PC-3 (cell line): ENCODE measurements around the gene SNX9.

ENCODE experiments used
- EZH2 ChIP-seq: fragments of 300-600 bp; sonication (generic); IDR thresholded peaks from one replicate; pipeline ENCODE4 v1.6.1; 2017; ENCODE audit warnings: antibody characterized with exemption, mild to moderate bottlenecking, low read length; ENCODE audit not compliant: unreplicated experiment
- EZH2phosphoT487 ChIP-seq: fragments of 300-600 bp; sonication (generic); IDR thresholded peaks from 2 replicates; pipeline ENCODE4 v1.6.1; 2018; ENCODE audit warnings: mild to moderate bottlenecking, antibody characterized with exemption, low read length, borderline replicate concordance
- TF ChIP-seq, protein P1 (sequence below): fragments of 300-600 bp; sonication (generic); conservative IDR thresholded peaks from 2 replicates; pipeline ENCODE4 v1.5.1; 2017; ENCODE audit warnings: antibody characterized with exemption, low read depth, mild to moderate bottlenecking, low read length

DNA sequence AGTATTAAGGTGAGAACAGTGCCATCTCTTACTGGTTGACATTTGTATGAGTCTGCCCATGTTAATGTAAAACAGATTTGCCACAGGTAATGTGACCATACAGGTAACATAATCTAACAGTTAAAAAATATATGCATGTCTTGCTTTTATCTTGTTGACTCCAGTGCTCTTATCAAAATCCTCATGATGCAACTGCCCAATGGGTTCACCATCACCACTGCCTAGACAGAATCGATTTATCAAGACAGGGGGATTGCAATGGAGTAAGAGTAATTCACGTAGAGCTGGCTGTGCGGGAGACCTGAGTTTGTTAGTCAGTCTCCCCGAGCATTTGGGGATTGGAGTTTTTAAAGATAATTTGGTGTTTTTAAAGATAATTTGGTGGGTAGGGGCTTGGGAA lies 19.2 kb downstream of the SNX9 start:
- TF ChIP-seq EZH2: no peak
- TF ChIP-seq, protein P1, sequence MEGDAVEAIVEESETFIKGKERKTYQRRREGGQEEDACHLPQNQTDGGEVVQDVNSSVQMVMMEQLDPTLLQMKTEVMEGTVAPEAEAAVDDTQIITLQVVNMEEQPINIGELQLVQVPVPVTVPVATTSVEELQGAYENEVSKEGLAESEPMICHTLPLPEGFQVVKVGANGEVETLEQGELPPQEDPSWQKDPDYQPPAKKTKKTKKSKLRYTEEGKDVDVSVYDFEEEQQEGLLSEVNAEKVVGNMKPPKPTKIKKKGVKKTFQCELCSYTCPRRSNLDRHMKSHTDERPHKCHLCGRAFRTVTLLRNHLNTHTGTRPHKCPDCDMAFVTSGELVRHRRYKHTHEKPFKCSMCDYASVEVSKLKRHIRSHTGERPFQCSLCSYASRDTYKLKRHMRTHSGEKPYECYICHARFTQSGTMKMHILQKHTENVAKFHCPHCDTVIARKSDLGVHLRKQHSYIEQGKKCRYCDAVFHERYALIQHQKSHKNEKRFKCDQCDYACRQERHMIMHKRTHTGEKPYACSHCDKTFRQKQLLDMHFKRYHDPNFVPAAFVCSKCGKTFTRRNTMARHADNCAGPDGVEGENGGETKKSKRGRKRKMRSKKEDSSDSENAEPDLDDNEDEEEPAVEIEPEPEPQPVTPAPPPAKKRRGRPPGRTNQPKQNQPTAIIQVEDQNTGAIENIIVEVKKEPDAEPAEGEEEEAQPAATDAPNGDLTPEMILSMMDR: no peak
- TF ChIP-seq EZH2phosphoT487: no peak
